SK-N-SH treated with all-trans-retinoic acid at 6 μM for 48 hours (cell line): Measurements from ENCODE around the gene ALDH16A1.

Experiments
- ATAC-seq: fragments of 200-7000 bp; cut with Tn5 transposase; 3 replicates; pipeline ENCODE4 v1.9.1; 2020; ENCODE audit warnings: mild to moderate bottlenecking, moderate library complexity
- ARNTL ChIP-seq: fragments of 450-650 bp; formaldehyde crosslinking; IDR thresholded peaks from 2 replicates; pipeline ENCODE4 v1.5.0; 2020; ENCODE audit warnings: low read depth, mild to moderate bottlenecking, moderate library complexity, borderline replicate concordance
- BACH2 ChIP-seq: fragments of 250-450 bp; sonication (Bioruptor Pico); IDR thresholded peaks from 2 replicates; pipeline ENCODE4 v1.9.0; 2021; ENCODE audit warnings: mild to moderate bottlenecking, borderline replicate concordance
- CSDC2 ChIP-seq: fragments of 250-450 bp; sonication (Bioruptor Pico); IDR thresholded peaks from 2 replicates; pipeline ENCODE4 v1.5.0; 2020; ENCODE audit warnings: mild to moderate bottlenecking, moderate library complexity
- CSRNP3 ChIP-seq: fragments of 250-450 bp; sonication (Bioruptor Pico); IDR thresholded peaks from 2 replicates; pipeline ENCODE4 v1.5.1; 2021; ENCODE audit warnings: mild to moderate bottlenecking, moderate library complexity
- ESRRG ChIP-seq: fragments of 250-450 bp; sonication (Bioruptor Pico); IDR thresholded peaks from 2 replicates; pipeline ENCODE4 v1.6.1; 2021; ENCODE audit warnings: mild to moderate bottlenecking
- GLIS3 ChIP-seq: fragments of 250-450 bp; sonication (Bioruptor Pico); IDR thresholded peaks from 2 replicates; pipeline ENCODE4 v1.5.0; 2020; ENCODE audit warnings: mild to moderate bottlenecking, moderate library complexity
- ISL1 ChIP-seq: fragments of 250-450 bp; sonication (Bioruptor Pico); IDR thresholded peaks from 2 replicates; pipeline ENCODE4 v2.1.2; 2022; ENCODE audit warnings: mild to moderate bottlenecking, moderate library complexity
- OSR1 ChIP-seq: fragments of 250-450 bp; sonication (Bioruptor Pico); IDR thresholded peaks from 2 replicates; pipeline ENCODE4 v1.8.0; 2022; ENCODE audit warnings: moderate library complexity, mild to moderate bottlenecking, inconsistent platforms
- PATZ1 ChIP-seq: fragments of 250-450 bp; sonication (Bioruptor Pico); IDR thresholded peaks from 2 replicates; pipeline ENCODE4 v1.8.0; 2020; ENCODE audit warnings: mild to moderate bottlenecking, moderate library complexity, borderline replicate concordance
- POU6F1 ChIP-seq: fragments of 250-450 bp; sonication (Bioruptor Pico); IDR thresholded peaks from 2 replicates; pipeline ENCODE4 v1.8.0; 2021; ENCODE audit warnings: low read depth, mild to moderate bottlenecking, moderate library complexity, borderline replicate concordance
- PPARA ChIP-seq: fragments of 250-450 bp; sonication (Bioruptor Pico); IDR thresholded peaks from 2 replicates; pipeline ENCODE4 v1.5.0; 2020; ENCODE audit warnings: mild to moderate bottlenecking, borderline replicate concordance
- SNAI2 ChIP-seq: fragments of 250-450 bp; sonication (Bioruptor Pico); IDR thresholded peaks from 2 replicates; pipeline ENCODE4 v1.5.0; 2020; ENCODE audit warnings: mild to moderate bottlenecking, moderate library complexity
- TCF4 ChIP-seq: fragments of 250-450 bp; sonication (Bioruptor Pico); IDR thresholded peaks from 2 replicates; pipeline ENCODE4 v1.8.0; 2021; ENCODE audit warnings: mild to moderate bottlenecking, moderate library complexity, borderline replicate concordance
- TOX ChIP-seq: fragments of 250-450 bp; sonication (Bioruptor Pico); IDR thresholded peaks from 2 replicates; pipeline ENCODE4 v1.8.0; 2021; ENCODE audit warnings: mild to moderate bottlenecking, moderate library complexity, borderline replicate concordance
- TSHZ2 ChIP-seq: fragments of 250-450 bp; sonication (Bioruptor Pico); IDR thresholded peaks from 2 replicates; pipeline ENCODE4 v1.5.0; 2020; ENCODE audit warnings: mild to moderate bottlenecking, moderate library complexity
- ZC3H10 ChIP-seq: fragments of 250-450 bp; sonication (Bioruptor Pico); IDR thresholded peaks from 2 replicates; pipeline ENCODE4 v1.5.1; 2021; ENCODE audit warnings: mild to moderate bottlenecking, moderate library complexity
- ZFP30 ChIP-seq: fragments of 450-650 bp; formaldehyde crosslinking; IDR thresholded peaks from 2 replicates; pipeline ENCODE4 v1.5.0; 2022; ENCODE audit warnings: mild to moderate bottlenecking, moderate library complexity
- ZNF565 ChIP-seq: fragments of 450-650 bp; formaldehyde crosslinking; conservative IDR thresholded peaks from 2 replicates; pipeline ENCODE4 v1.5.0; 2020; ENCODE audit warnings: low read depth, mild to moderate bottlenecking, moderate library complexity
- ZNF70 ChIP-seq: fragments of 450-650 bp; formaldehyde crosslinking; IDR thresholded peaks from 2 replicates; pipeline ENCODE4 v1.5.0; 2020; ENCODE audit warnings: mild to moderate bottlenecking, moderate library complexity
- ZNF8 ChIP-seq: fragments of 450-650 bp; formaldehyde crosslinking; IDR thresholded peaks from 2 replicates; pipeline ENCODE4 v1.5.0; 2020; ENCODE audit warnings: mild to moderate bottlenecking, moderate library complexity

ALDH16A1 gene

GRCh38 chr19:49440439-49441209 lies 12.4 kb upstream of the ALDH16A1 start (continued):
- TF ChIP-seq PATZ1 (no peak), TSHZ2 (CRISPR knock-in tag) (no peak), TCF4 (CRISPR knock-in tag) (no peak), ZFP30 (CRISPR knock-in tag) (no peak), BACH2 (no peak), ISL1 (CRISPR knock-in tag) (no peak)

- ATAC-seq = no peak
- TF ChIP-seq CSDC2 (CRISPR knock-in tag) = no peak
- TF ChIP-seq ZNF565 (CRISPR knock-in tag) = no peak
- TF ChIP-seq PATZ1 = no peak
- TF ChIP-seq ZC3H10 (CRISPR knock-in tag) = no peak
- no peak for TF ChIP-seq ARNTL
- TF ChIP-seq SNAI2 (CRISPR knock-in tag) = no peak
- no peak for TF ChIP-seq ZNF8
- no peak for TF ChIP-seq ESRRG
- no peak for TF ChIP-seq CSRNP3 (CRISPR knock-in tag)
- no peak for TF ChIP-seq ZNF70
- TF ChIP-seq GLIS3 = no peak
- no peak for TF ChIP-seq PPARA (CRISPR knock-in tag)
- TF ChIP-seq BACH2 = no peak
- TF ChIP-seq POU6F1 (CRISPR knock-in tag) = no peak
- TF ChIP-seq TSHZ2 (CRISPR knock-in tag) = no peak
- TF ChIP-seq ZFP30 (CRISPR knock-in tag) = no peak
- TF ChIP-seq ISL1 (CRISPR knock-in tag) = no peak
- no peak for TF ChIP-seq TOX (CRISPR knock-in tag)
- TF ChIP-seq OSR1 (CRISPR knock-in tag) = no peak
These were observed 11.6 kb upstream of the ALDH16A1 start, which contains the start of gene SLC17A7 for GRCh38 chr19:49441210-49441959. SLC17A7 (minus strand) TSS chr19:49441527; CDS start chr19:49441379, 148 bp downstream.
